Spleen (tissue), 11 donors: ENCODE data around the gene PTPRN2. TPM values are rescaled to one million over a fixed set of nuclear protein-coding genes. Genes with fewer than 3 reads are reported as not detected.
"Not testable (repeated sequence)": the region's sequence is repeated elsewhere in the genome, so short reads cannot be mapped to it uniquely, and the experiment has no call there.

Experiments
- DNase-seq: peaks from one replicate; pipeline ENCODE4 v3.0.0-alpha.2; 2020
- H3K27ac ChIP-seq, 8 donors: fragments of 200-600 bp; sonication (generic) in 7 of 8; 1 replicate in 4 of 8; 2 replicates in 4 of 8; pipeline versions ENCODE4 v1.5.0 to v1.8.0; 2016 to 2021; ENCODE audit warnings: inconsistent platforms in 4 of 8, mild to moderate bottlenecking in 4 of 8, moderate library complexity in 1 of 8
- H3K27me3 ChIP-seq, 7 donors: fragments of 200-600 bp; sonication (generic) in 6 of 7; replicated peaks in 1 of 7; 1 replicate in 4 of 7; 2 replicates in 3 of 7; pipeline versions ENCODE4 v1.5.0 to v1.8.0; 2016 to 2021; ENCODE audit warnings: inconsistent platforms in 3 of 7, mild to moderate bottlenecking in 1 of 7
- H3K36me3 ChIP-seq, 6 donors: fragments of 200-600 bp; sonication (generic) in 5 of 6; 1 replicate in 4 of 6; 2 replicates in 2 of 6; pipeline versions ENCODE4 v1.5.0 to v1.8.0; 2016 to 2021; ENCODE audit warnings: inconsistent platforms in 2 of 6
- H3K4me1 ChIP-seq, 6 donors: fragments of 200-600 bp; sonication (generic) in 5 of 6; 1 replicate in 3 of 6; 2 replicates in 3 of 6; pipeline versions ENCODE4 v1.5.0 to v1.8.0; 2016 to 2021; ENCODE audit warnings: inconsistent platforms in 3 of 6
- H3K4me3 ChIP-seq, 8 donors: fragments of 200-600 bp; sonication (generic) in 7 of 8; 1 replicate in 4 of 8; 2 replicates in 4 of 8; pipeline versions ENCODE4 v1.5.0 to v1.8.0; 2016 to 2021; ENCODE audit warnings: inconsistent platforms in 4 of 8, mild to moderate bottlenecking in 4 of 8, moderate library complexity in 2 of 8
- H3K9me3 ChIP-seq, 8 donors: fragments of 200-600 bp; sonication (generic) in 7 of 8; 1 replicate in 4 of 8; 2 replicates in 4 of 8; pipeline versions ENCODE4 v1.5.0 to v1.8.0; 2016 to 2021; ENCODE audit warnings: inconsistent platforms in 4 of 8
- POLR2A ChIP-seq, 3 donors: fragments of 450-650 bp; IDR thresholded peaks; one replicate each; pipeline ENCODE4 v1.5.1; 2017; ENCODE audit warnings: antibody characterized with exemption in 3 of 3, mild to moderate bottlenecking in 1 of 3
- POLR2AphosphoS5 ChIP-seq, 3 donors: sonication (generic); formaldehyde crosslinking; IDR thresholded peaks; one replicate each; pipeline ENCODE4 v1.5.1; 2017; ENCODE audit warnings: antibody characterized with exemption in 3 of 3
- WGBS, 5 donors: extraction: QIAGEN DNeasy Blood & Tissue Kit in 3 of 5; methylation state at CpG; one replicate each; pipeline versions ENCODE4 v1.1.5 to v1.1.7; 2013 to 2018; 5-methylcytosine and 5-hydroxymethylcytosine counted together
- intact Hi-C: fragments of 100-400 bp; cut with DNase I; formaldehyde crosslinking; loops from one replicate; pipeline ENCODE4 v1.15.0; 2023; ENCODE audit warnings: low total_unique reads
- polyA plus RNA-seq, 3 donors: library from polyadenylated mRNA; stranded (reverse); fragments of 200-250 nt; gene quantifications; one replicate each; pipeline ENCODE4 v1.2.1, GENCODE V29; 2013
- total RNA-seq, 7 donors: library from RNA; depleted of rRNA in 3 of 7; stranded (reverse); fragments of >200 nt in 3 of 7; fragmentation: NEBNext Ultra II Directional in 4 of 7; extraction: Animal tissue kit (Norgen Biotek cat#: 25700) in 4 of 7; gene quantifications; one replicate each; pipeline versions ENCODE4 v1.1.0 to v1.2.1, GENCODE V29; 2016 to 2021
- TF ChIP-seq, protein P1 (sequence below), 11 experiments: fragments of 200-600 bp in 7 of 11; fragments of 450-650 bp in 4 of 11; sonication (generic) in 4 of 11; IDR thresholded peaks in 8 of 11; conservative IDR thresholded peaks in 3 of 11; 1 replicate in 7 of 11; 2 replicates in 4 of 11; pipeline versions ENCODE4 v1.4.0 to v1.8.0; 2016 to 2021; ENCODE audit warnings: antibody characterized with exemption in 11 of 11, inconsistent platforms in 4 of 11, mild to moderate bottlenecking in 1 of 11
- donor health status: healthy with polysubstance abuse.
- donor health status: DM: no; HTN: no; CAD: no; lungs with moderate emphysema.
- donor health status: DM: no; HTN: no; CAD: no.
- donor health status: Bipolar disorder and iron deficiency.
- donor health status: healthy.
- donor health status: DM: no; HTN: no; CAD: no.
- donor health status: DM: yes; HTN: yes; CAD: no.

Gene PTPRN2
- total and polyA plus RNA-seq, 10 donors, result 7.0 to 22.8 (median 16.8) TPM

DNA sequence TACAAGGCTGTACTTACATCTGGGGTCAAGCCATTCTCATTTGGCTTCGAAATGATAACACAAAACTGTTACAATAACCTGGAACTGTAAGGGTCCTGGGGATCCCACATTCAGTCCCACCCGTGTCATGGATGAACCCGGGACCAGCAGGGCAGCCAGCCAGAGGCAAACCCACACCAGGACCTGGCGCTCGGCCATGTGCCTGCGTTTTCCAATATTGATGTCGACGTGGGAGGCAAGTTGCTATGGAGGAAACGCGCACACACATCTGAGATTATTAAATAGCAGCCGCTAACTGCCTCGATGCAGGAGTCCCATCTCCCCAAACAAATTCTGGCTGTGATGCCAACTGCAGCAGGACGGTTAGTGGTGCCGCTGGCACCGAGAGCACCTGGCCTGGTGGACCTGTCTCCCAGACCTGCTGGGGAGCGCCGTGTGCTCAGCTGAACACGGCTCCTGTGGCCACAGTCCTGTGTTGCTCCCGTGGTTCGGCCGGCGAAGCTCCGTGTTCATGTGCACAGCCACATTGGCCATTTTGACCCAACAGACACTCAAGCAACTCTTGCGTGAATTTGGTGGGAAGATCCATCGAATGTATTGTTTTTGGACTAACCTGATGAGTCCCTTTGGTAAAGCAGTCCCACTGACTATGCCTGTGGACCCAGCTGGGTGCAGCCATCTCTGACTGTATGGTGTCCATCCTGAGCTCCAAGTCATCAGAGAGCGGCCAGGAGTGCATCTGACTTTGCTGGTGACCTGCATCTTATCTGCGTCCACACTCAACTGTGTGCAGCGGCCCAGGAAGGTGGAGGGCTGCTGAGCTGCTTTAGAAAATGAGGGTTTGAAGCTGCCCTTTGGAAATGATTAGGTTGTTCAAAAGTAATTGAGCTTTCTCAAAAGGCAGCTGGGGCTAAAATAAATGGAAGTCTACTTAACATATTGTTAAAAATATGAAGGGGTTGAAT, 852.7 kb downstream of the PTPRN2 start:
- 83 to 93% (median 87%) methylated on average over 18 to 28 of the region's 28 CpGs for WGBS, 5 donors
- intact Hi-C loops, result no loop called here
- no peaks in the 10 kb centered on the region for H3K4me1 ChIP-seq

DNA sequence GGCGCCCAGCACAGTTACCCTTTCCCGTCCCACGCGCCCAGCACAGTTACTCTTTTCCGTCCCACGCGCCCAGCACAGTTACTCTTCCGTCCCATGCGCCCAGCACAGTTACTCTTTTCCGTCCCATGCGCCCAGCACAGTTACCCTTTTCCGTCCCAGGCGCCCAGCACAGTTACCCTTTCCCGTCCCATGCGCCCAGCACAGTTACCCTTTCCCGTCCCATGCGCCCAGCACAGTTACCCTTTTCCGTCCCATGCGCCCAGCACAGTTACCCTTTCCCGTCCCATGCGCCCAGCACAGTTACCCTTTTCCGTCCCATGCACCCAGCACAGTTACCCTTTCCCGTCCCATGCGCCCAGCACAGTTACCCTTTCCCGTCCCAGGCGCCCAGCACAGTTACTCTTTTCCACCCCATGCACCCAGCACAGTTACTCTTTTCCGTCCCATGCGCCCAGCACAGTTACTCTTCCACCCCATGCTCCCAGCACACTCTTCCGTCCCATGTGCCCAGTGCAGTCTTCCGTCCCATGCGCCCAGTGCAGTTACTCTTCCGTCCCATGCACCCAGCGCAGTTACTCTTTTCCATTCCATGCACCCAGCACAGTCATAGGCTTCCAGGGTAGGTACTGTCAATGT, 853.7 kb downstream of the PTPRN2 start:
- H3K36me3 ChIP-seq, H3K4me1 ChIP-seq, DNase-seq, intact Hi-C loops, H3K27ac ChIP-seq, H3K9me3 ChIP-seq, H3K4me3 ChIP-seq: not testable (repeated sequence)
- WGBS, 5 donors, result 83 to 97% (median 93%) methylated on average over 12 to 33 of the region's 33 CpGs
- peaks cover 0 to 21% (median 0%) of the 10 kb centered on the region in 7 donors for H3K27me3 ChIP-seq

More for the DNA sequence above, 852.7 kb downstream of the PTPRN2 start:
- H3K36me3 ChIP-seq, result no peaks in the 10 kb centered on the region
- no peaks in the 10 kb centered on the region for H3K9me3 ChIP-seq
- DNase-seq, result no peak
- H3K4me3 ChIP-seq, result no peak overlapping the region
- H3K27me3 ChIP-seq, result peaks cover 0 to 32% (median 0%) of the 10 kb centered on the region in 7 donors
- no peak overlapping the region for H3K27ac ChIP-seq
- TF ChIP-seq, protein P1, sequence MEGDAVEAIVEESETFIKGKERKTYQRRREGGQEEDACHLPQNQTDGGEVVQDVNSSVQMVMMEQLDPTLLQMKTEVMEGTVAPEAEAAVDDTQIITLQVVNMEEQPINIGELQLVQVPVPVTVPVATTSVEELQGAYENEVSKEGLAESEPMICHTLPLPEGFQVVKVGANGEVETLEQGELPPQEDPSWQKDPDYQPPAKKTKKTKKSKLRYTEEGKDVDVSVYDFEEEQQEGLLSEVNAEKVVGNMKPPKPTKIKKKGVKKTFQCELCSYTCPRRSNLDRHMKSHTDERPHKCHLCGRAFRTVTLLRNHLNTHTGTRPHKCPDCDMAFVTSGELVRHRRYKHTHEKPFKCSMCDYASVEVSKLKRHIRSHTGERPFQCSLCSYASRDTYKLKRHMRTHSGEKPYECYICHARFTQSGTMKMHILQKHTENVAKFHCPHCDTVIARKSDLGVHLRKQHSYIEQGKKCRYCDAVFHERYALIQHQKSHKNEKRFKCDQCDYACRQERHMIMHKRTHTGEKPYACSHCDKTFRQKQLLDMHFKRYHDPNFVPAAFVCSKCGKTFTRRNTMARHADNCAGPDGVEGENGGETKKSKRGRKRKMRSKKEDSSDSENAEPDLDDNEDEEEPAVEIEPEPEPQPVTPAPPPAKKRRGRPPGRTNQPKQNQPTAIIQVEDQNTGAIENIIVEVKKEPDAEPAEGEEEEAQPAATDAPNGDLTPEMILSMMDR (IDR thresholded peaks at IDR 0.05 in 8 of 11, conservative IDR thresholded peaks at IDR 0.05 in 3 of 11), result no peak
- TF ChIP-seq POLR2A (IDR thresholded peaks at IDR 0.05) (no peak), POLR2AphosphoS5 (IDR thresholded peaks at IDR 0.05) (no peak)

DNA sequence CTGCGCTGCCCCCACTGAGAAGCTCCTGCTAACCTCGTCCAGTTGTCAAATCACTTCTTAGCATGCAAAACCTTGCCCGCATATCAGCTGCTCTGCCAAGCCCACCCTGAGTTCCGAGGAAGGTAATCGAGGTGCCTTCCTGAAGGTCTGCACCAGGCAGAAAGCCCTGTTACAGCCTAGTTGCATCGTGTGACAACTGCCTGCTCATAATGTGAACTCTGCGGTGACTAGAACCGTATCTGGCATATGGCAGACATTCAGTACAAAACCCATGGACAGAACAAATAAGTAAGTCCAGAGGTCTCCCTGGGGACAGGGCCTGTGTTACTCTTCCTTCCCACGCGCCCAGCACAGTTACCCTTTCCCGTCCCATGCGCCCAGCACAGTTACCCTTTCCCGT, 856.5 kb downstream of the PTPRN2 start:
- Histone ChIP-seq H3K4me3 (no peak overlapping the region), H3K27me3 (peaks cover 0 to 4% (median 0%) of the 10 kb centered on the region in 7 donors), H3K4me1 (no peaks in the 10 kb centered on the region), H3K9me3 (no peaks in the 10 kb centered on the region), H3K36me3 (no peaks in the 10 kb centered on the region), H3K27ac (no peak overlapping the region)
- no peak for DNase-seq
- WGBS, 5 donors, result 75 to 80% (median 78%) methylated on average over 13 of the region's 13 CpGs
- intact Hi-C loops, result no loop called here
- TF ChIP-seq, protein P1 (IDR thresholded peaks at IDR 0.05 in 8 of 11, conservative IDR thresholded peaks at IDR 0.05 in 3 of 11), result no peak
- no peak for TF ChIP-seq POLR2A (IDR thresholded peaks at IDR 0.05)
- no peak for TF ChIP-seq POLR2AphosphoS5 (IDR thresholded peaks at IDR 0.05)

DNA sequence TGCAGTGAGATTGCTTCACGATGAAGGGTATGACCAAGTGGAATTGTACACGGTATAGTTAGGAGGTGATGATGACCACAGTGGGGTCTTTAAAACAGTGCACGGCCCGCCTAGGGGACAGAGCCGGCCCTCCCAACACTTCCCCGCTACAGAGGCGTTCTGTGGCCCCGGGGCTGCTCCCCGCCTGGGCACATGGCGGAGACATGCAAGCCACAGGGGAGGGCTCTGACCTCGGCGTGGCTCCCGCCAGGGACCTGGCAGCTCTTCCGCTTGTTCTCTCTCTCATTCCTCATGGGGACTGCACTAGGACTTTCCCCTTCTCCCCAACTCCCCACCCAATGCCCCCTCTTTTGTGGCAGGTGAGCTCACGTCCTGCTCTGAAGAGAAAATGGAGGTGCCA, 857.0 kb downstream of the PTPRN2 start:
- Histone ChIP-seq H3K4me3 (no peak overlapping the region), H3K27me3 (peaks cover 0 to 4% (median 0%) of the 10 kb centered on the region in 7 donors), H3K36me3 (no peaks in the 10 kb centered on the region), H3K4me1 (no peaks in the 10 kb centered on the region), H3K9me3 (no peaks in the 10 kb centered on the region), H3K27ac (no peak overlapping the region)
- 77 to 85% (median 80%) methylated on average over 15 of the region's 15 CpGs for WGBS, 5 donors
- TF ChIP-seq POLR2AphosphoS5 (IDR thresholded peaks at IDR 0.05), result no peak
- TF ChIP-seq, protein P1 (IDR thresholded peaks at IDR 0.05 in 8 of 11, conservative IDR thresholded peaks at IDR 0.05 in 3 of 11), result no peak
- TF ChIP-seq POLR2A (IDR thresholded peaks at IDR 0.05), result no peak
- no peak for DNase-seq
- intact Hi-C loops, result no loop called here
